PFSK-1 (cell line): Measurements from ENCODE around the gene PDLIM1.

Source experiments
- FOXP2 ChIP-seq: optimal IDR thresholded peaks from 2 replicates; pipeline ENCODE3; 2011; ENCODE audit warnings: borderline replicate concordance, control low read depth, inconsistent platforms; ENCODE audit not compliant: insufficient read depth; ENCODE audit errors: extremely low read length, extremely low read depth
- POLR2AphosphoS5 ChIP-seq: IDR thresholded peaks from 2 replicates; pipeline ENCODE4 v1.6.1; 2012; ENCODE audit warnings: low read depth, mild to moderate bottlenecking, control low read depth, low read length, moderate library complexity
- REST ChIP-seq, 2 experiments: IDR thresholded peaks; 2 replicates each; pipeline versions ENCODE4 v1.6.1 to v1.8.0; 2011 to 2012; ENCODE audit warnings: low read depth in 2 of 2, low read length in 2 of 2, control low read depth in 1 of 2, inconsistent platforms in 1 of 2, mild to moderate bottlenecking in 1 of 2, moderate library complexity in 1 of 2; ENCODE audit not compliant: insufficient read depth in 1 of 2
- SIN3A ChIP-seq: IDR thresholded peaks from 2 replicates; pipeline ENCODE4 v1.6.1; 2012; ENCODE audit warnings: mild to moderate bottlenecking, low read length, moderate library complexity, borderline replicate concordance; ENCODE audit not compliant: insufficient read depth
- TAF1 ChIP-seq: IDR thresholded peaks from 2 replicates; pipeline ENCODE4 v1.6.1; 2012; ENCODE audit warnings: low read length, control low read depth, borderline replicate concordance; ENCODE audit not compliant: insufficient read depth

- TF ChIP-seq TAF1 (no peak), POLR2AphosphoS5 (no peak), REST (IDR thresholded peaks at IDR 0.05; ENCODE audit: insufficient read depth in 1 of 2, low read depth in 2 of 2, low read length in 2 of 2) (no peak), FOXP2 (no peak), SIN3A (no peak)
These were observed 96.9 kb downstream of the PDLIM1 start, which contains the start of gene ACSM6 for GRCh38 chr10:95193944-95194343.
